ENCODE data around the gene COL20A1.
"Not testable (repeated sequence)": the region's sequence is repeated elsewhere in the genome, so short reads cannot be mapped to it uniquely, and the experiment has no call there.

Gene COL20A1

GRCh38 chr20:63292904-63293303 lies at the start of gene COL20A1:
Gene COL20A1, plus strand, starts transcription at chr20:63293186. Its CDS starts 1,922 bp downstream, at chr20:63295108.
- no peak for DNase-seq (ENCODE audit: low read depth in 4 of 4, low spot score in 1 of 4)

DNA sequence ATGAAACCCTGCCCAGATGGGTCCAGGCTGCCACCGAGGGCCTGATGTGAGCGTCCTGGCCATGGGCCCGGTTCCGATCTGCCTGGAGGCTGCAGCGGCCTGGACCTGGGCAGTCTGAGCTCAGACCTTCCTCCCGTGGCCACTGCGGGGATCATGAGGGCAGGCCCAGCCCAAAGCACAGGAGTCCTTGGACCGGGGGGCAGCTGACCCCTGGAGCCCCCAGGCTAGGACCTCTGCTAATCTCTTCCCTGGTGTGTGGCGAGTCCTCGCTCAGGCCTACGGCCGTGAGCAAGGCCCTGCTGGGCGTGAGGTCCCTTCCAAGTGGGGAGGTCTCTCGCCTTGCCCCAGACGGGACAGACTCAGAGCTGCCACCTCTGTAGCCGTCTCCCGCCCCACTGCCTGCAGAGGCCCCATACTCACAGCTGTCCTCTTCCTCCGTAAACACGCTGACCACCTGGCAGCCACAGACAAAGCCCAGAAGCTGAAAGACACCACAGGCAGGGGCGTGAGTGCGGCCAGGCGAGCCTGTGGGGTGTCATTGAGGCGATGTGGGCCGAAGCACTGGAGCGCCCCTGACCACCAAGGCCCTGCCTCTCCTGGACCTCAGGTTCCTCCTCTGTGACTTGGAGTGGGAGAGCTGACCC lies 49.3 kb upstream of the COL20A1 start:
- DNase-seq (ENCODE audit: low read depth in 4 of 4, low spot score in 1 of 4) = no peak

DNA sequence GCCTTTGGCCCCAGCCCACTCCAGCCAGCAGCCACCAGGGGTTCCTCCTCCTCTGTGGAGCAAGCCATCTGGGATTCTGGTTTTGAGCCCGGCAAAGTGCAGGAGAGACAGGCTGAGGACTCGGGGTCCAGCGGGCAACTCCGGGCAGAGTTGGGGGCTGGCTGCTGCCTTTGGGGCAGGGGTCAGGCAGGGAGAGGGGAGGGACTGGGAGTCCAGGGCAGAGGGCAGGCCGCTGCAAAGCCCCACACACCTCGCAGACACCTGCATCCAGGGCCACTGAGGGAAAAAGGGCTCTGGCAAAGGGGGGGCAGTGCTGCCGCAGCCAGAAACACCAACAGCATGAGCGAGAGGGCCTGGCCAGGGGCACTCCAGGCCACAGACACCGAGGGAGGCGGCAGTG lies 48.5 kb upstream of the COL20A1 start:
- no peak for DNase-seq (ENCODE audit: low read depth in 4 of 4, low spot score in 1 of 4)

GRCh38 chr20:63246490-63247288 lies 46.3 kb upstream of the COL20A1 start:
- DNase-seq (ENCODE audit: low read depth in 4 of 4, low spot score in 1 of 4) = no peak

DNA sequence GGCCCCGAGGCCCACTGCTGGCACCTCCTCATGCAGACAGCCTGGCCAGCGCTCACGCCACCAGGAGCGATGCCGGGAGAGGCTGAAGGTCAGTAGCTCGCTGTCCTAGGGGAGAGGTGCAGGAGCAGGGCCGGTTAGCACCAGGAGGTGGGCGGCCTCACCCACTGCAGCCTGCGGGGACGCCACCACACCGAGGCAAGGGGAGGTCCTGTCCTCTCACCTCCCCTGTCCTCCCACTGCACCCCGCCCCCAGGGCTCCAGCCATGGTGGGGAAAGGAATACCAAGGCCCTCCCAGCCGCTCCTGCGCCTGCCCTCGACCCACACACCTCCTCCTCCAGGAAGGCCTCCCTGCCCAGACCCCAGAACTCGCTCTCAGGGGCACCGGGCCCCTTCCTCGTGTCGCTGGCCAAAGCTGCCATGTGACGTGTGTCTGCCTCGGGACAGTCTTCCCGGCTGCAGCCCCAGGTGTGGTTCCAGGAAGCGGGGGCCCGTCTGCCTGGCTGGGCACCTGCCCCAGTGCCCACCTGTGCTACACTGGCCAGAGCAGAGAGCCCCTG lies 45.2 kb upstream of the COL20A1 start:
- DNase-seq (ENCODE audit: low read depth in 4 of 4, low spot score in 1 of 4) = no peak

DNA sequence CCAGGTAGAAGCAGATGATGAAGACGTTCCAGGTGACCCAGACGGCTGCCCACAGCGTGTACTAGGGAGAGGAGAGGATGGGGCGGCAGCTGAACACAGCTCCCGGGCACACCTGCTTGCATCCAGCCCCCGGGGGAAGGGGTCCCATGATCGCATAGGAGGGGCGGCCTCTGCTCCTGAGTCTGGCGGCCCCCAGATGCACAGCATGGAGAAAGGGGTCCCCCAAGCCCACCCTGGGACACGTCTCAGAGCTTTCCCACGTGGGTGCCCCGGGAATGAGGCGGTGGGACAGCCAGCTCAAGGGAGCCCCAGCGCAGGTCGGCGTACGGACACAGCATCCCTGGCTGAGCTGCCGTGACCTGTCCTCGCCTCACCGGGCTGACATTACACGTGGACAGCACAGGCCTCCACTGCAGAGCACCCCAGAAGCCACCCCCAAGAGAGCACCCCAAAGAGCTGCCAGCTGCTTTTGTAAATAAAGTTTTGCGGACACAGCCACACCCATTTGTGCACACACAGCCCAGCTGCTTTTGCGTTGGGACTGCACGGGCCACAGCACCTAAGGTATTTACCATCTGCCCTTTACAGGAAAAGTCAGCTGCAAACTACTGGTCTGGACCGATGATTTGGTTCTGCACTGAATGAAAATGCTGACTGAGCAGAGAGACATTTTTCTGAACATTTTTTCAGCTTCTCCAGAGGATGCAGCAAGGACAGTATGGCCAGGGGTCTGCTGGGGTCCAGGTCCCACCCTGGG lies 44.0 kb upstream of the COL20A1 start:
- no peak for DNase-seq (ENCODE audit: low read depth in 4 of 4, low spot score in 1 of 4)

DNA sequence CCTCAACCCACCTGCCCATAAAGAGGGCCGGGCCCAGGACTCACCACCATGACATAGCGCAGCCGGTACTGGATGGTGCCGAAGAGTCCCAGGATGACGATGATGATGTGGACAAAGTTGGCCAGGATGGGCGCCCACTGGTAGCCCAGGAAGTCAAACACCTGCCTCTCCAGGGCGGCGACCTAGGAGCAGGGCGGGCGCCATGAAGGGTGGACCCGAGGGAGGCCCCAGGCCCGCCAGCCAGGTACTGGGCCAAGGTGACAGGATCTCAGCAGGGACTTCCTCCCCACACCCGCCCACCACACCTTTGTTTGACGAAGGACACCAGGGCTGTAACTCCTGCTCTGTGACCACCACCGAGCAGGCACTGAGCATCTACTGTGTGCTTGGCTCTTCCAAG lies 43.1 kb upstream of the COL20A1 start:
- DNase-seq (ENCODE audit: low read depth in 4 of 4, low spot score in 1 of 4) = no peak

- DNase-seq (ENCODE audit: low read depth in 4 of 4, low spot score in 1 of 4) = not testable (repeated sequence)
These were observed 41.6 kb upstream of the COL20A1 start for GRCh38 chr20:63251350-63251749.

DNA sequence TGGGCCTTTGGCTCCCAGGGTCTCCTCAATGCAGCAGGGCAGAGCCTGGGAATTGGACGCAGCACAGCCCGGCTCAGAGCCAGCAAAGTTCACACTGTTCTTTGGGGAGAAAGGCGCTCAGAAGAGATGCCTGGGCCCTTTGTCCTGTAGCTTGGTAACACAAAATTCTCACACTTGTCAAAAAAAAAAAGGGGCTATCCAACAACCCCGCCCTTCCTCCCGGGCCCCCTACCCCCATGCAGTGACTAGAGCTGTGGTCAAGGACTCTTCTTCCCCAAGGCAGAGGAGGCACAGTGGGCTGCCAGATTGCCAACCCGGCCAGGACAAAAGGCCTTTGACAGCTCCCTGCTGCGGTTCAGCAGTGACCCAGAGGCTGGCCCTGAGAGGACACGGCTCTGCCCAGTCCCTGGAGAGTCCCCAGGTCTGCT lies 40.7 kb upstream of the COL20A1 start:
- DNase-seq (ENCODE audit: low read depth in 4 of 4, low spot score in 1 of 4) = no peak

GRCh38 chr20:63253065-63253437 lies 39.9 kb upstream of the COL20A1 start:
- DNase-seq (ENCODE audit: low read depth in 4 of 4, low spot score in 1 of 4) = no peak

GRCh38 chr20:63253438-63254231 lies 39.4 kb upstream of the COL20A1 start:
- DNase-seq (ENCODE audit: low read depth in 4 of 4, low spot score in 1 of 4) = no peak

- DNase-seq (ENCODE audit: low read depth in 4 of 4, low spot score in 1 of 4) = no peak
These were observed 38.8 kb upstream of the COL20A1 start, which contains the start of gene NKAIN4 for GRCh38 chr20:63254232-63254605. Gene NKAIN4, minus strand, starts transcription at chr20:63254463. Its CDS starts 13 bp downstream, at chr20:63254450.

DNA sequence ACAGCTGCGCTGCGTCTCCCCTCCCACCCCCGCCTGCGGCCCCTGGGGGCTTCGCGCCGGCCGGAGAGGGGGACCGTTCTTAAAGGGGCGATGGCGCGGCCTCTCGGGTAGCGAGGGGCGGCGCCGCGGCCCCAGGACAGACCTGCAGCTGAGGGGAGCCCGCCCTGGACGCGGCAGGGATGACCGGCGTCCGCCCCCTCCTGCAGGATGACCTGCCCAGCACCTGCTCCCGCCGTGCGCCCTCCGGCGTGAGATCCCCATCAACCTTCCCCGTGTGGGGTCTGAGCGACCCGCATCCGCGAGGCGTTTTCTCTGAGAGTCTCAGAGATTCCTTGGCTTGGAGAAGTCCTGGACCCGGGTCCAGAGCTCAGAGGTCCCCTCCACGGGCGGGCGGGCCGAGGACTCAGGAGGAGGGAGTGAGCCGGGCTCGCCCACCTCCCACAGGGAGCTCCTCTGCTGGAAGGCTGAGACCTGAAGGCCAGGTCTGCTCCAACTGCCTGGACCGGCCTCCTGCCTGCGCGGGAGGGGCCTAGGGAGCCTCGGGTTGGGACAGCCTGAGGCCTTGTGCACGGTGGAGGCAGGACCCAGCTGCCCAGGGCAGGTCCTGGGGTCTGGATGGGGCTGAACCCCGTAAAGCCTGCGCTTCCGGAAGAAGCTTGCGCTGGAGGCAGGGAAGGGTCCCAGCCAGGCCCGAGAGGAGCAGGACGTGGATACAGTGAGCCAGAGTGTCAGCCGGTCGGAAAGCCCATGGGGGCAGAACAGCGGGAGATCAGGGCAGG lies 38.2 kb upstream of the COL20A1 start:
- DNase-seq (ENCODE audit: low read depth in 4 of 4, low spot score in 1 of 4) = no peak

DNA sequence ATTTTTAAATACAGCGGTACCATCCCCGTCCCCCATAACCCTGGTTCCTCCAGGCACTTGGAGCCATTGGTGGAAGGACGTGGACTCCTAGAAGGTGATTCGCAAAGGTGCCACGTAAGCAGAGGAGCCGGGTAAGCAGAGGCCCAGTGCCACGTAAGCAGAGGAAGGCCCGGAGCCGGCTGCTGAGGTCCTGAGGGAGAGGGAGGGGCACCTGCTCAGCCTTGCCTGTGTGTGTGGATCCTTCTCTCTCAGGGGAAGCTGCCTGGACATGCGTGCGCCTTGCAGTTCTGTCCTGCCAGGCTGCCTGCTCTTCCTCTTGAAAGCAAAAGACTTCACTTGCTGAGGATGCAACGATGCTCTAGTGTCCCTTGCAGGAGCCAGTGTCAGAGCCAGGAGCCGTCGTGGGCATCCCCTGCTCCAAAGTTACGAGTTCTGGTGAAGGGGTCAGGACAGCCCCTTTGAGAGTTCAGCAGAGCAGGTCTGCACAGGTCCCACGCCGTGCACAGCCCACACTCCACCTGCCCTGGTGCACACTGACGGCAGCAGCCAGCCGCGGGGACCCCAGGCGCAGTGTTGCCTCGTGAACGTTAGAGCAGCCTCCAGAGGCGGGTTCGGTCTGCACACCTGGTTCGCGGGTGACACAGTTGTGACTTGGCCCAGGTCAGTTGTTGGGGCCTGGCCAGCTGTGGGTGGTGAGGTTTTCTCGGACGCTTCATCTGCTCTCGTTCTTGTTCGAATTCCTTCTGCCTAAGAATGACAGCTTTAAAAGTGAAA lies 36.9 kb upstream of the COL20A1 start:
- no peak for DNase-seq (ENCODE audit: low read depth in 4 of 4, low spot score in 1 of 4)

DNA sequence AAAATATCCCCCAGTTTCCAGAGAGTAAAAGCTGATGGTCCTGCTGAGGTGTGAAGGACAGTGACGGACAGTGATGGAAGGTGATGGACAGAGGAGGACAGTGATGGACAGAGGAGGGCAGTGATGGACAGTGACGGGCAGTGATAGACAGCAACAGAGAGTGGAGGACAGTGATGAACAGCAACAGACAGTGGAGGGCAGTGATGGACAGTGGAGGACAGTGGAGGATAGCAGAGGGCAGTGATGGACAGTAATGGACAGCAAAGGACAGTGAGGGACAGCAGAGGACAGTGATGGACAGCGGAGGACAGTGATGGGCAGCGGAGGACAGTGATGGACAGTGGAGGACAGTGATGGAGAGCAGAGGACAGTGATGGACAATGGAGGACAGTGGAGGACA lies 36.0 kb upstream of the COL20A1 start:
- no peak for DNase-seq (ENCODE audit: low read depth in 4 of 4, low spot score in 1 of 4)

DNA sequence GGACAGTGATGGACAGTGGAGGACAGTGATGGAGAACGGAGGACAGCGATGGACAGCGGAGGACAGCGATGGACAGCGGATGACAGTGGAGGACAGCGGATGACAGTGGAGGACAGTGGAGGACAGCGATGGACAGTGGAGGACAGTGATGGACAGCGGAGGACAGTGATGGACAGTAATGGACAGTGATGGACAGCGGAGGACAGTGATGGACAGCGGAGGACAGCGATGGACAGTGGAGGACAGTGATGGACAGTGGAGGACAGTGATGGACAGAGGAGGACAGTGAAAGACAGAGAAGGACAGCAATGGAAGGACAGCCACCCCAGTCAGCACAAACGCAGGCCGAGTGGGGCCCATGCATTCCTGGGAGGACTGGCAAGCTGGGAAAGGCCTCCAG lies 35.4 kb upstream of the COL20A1 start:
- DNase-seq (ENCODE audit: low read depth in 4 of 4, low spot score in 1 of 4) = no peak

DNA sequence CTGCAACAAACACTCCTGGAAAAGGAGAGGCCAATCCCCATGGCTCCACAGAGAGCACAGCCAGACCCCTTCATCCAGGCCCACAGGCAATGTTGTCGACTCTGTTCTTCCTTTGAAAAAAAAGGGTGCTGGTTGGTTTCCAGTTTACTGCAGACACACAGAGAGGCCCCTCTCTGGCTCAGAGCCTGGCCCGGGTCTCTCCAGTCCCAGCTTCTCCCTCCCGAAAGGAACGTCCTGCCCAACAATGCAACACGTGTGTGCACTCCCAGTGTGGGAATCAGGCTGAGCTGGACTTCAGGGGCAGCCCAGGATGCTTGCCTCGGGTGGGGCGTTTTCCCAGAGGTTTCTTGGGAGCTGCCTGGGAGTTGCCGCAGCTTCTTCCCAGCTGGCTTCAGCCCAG lies 34.2 kb upstream of the COL20A1 start:
- DNase-seq (ENCODE audit: low read depth in 4 of 4, low spot score in 1 of 4) = no peak

GRCh38 chr20:63259734-63260460 lies 33.1 kb upstream of the COL20A1 start:
- no peak for DNase-seq (ENCODE audit: low read depth in 4 of 4, low spot score in 1 of 4)

- DNase-seq (ENCODE audit: low read depth in 4 of 4, low spot score in 1 of 4) = no peak
These were observed 32.5 kb upstream of the COL20A1 start for GRCh38 chr20:63260521-63260920.
